Mesenteric fat pad (tissue), 1 donor: Measurements from ENCODE around the gene PROCA1. TPM values are rescaled to one million over a fixed set of nuclear protein-coding genes. Genes with fewer than 3 reads are reported as not detected.

Experiments
- DNase-seq: peaks from one replicate; pipeline ENCODE4 v3.0.0-alpha.2; 2020; ENCODE audit warnings: low spot score
- long read RNA-seq: library from polyadenylated mRNA; unstranded; transcript quantifications from one replicate; pipeline ENCODE4 v2.0.0, GENCODE V29; 2020
- total RNA-seq: library from RNA; stranded (reverse); fragmentation: NEBNext Ultra II Directional; extraction: Animal tissue kit (Norgen Biotek cat#: 25700); gene quantifications from one replicate; pipeline ENCODE4 v1.2.1, GENCODE V29; 2021
- donor health status: DM: yes; HTN: yes; CAD: no.

The PROCA1 gene
- total RNA-seq = 1.3 TPM
- long read RNA-seq, partial matches to known transcripts = 0 of 1 reads
- long read RNA-seq, other reads (novel, unspliced or antisense) = 1 of 1 reads

DNA sequence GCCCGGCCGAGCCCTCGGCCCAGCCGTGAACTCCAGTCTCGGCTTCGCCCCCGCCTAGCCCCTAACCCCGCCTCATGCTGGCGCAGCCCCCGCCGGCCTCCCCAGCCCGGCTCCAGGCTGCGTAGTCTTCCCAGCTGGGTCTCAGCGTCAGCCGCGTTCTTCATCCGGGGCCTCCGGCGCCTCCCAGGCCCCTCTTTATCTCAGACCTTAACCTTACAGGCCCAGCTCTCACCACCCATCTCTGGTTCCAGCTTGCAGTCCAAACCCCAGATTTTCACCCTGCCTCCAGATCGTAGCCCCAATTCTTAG is at the start of gene PROCA1:
Gene PROCA1, minus strand, starts transcription at position 166 of the 309 bp plus-strand sequence. CDS start 228 bp downstream, outside the sequence.
- no peak for DNase-seq

GRCh38 chr17:28760601-28761562 is 49.2 kb upstream of the PROCA1 start:
- peak; percentile 87 for DNase-seq

DNA sequence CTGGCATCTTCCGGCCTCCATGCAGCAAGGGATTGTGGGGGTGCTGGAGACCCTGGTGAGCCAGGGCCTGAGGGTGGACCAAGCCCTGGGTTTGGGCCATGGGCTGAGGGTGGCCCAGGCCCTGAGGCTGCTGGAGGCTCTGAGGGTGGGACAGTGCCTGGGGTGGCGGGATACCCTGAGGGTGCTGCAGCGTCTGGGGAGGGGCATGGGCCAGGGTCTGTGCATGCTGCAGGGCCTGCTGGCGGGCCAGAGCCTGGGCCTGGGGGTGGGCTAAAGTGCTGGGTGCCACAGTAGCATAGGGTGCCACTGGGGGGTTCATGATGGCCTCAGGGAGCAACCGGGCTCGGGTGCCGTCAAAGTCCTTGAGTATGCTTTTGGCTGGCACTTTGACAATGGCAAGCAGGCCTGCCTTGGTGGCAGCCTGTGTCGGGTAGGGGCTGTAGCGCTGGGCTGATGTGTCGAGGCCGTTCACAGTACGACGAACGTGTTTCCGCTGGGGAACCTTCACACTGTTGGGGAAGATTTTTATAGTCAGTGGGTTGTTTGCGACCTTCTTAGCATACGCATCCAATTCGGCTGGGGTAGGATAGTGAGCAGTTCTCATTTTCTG is 47.7 kb upstream of the PROCA1 start:
- DNase-seq = peak; percentile 78

DNA sequence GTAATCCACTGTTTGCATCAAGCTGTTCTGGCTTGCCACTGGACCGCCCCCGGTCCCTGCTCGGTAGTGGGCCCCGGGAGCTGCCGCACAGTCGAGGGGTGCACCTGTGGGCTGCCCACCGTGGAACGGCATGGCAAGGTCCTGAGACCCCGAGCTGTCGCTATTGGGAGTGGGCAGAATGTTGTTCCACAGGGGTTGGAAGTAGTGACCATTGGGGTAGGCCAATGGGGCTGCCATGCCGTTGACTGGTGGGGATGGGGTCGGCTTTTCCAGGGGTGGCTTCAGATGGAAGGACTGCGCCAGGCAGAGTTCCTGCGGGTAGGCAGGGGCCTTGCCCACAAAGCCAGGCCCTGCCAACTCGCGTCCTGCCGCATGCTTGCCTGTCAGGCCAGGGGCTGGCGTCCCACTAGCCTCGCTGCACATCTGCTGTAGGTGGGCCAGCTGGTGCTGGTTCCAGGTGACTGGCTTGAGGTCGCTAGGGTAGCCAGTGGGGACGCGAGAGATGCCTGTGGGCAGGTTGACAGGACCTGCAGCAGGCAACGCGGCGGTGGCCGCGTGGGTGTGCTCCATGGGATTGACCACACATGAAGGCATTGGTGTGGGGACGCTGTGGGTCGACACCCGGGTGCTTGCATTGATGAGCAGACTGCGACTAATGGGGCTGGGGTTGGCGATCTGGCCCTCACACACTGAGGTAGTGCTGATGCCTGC is 46.9 kb upstream of the PROCA1 start:
- peak; percentile 82 for DNase-seq

DNA sequence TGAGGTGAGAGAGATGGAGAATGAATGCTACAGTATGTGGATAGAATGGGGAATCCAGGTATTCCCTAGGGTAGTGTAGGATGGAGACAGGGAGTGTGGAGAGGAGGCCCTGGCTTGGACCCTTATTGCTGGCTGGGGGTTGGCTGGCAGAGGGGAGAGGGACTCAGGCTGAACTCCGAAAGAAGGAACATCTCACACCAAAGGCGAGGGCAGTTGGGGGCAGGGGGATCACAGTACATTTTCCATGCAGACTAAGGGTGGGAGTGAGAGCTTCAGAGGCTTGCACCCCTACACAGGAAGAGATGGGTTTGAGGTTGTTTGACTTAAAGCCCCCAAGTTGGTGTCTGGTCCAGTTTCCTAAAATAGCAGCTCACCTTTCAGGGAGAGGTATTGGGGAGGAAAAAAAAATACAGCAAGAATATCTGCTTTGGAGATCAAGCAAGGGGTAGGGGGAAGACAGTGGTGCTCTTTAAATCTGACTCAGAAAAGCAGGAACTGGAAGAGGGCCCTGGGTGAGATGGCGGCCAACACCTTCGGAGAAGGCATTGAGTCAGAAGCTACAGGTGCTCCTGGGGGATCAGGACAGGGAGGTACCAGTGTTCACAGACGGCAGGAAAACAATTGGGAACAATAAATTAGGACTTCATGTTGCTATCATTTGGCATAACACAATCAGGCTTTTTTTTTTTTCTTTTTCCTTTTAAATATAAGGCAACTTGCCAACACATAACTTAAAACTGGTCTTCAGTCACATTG is 44.5 kb upstream of the PROCA1 start:
- DNase-seq = no peak

GRCh38 chr17:28755486-28755885 is 43.8 kb upstream of the PROCA1 start:
- no peak for DNase-seq

GRCh38 chr17:28751600-28752366 is 40.1 kb upstream of the PROCA1 start:
- DNase-seq = no peak

DNA sequence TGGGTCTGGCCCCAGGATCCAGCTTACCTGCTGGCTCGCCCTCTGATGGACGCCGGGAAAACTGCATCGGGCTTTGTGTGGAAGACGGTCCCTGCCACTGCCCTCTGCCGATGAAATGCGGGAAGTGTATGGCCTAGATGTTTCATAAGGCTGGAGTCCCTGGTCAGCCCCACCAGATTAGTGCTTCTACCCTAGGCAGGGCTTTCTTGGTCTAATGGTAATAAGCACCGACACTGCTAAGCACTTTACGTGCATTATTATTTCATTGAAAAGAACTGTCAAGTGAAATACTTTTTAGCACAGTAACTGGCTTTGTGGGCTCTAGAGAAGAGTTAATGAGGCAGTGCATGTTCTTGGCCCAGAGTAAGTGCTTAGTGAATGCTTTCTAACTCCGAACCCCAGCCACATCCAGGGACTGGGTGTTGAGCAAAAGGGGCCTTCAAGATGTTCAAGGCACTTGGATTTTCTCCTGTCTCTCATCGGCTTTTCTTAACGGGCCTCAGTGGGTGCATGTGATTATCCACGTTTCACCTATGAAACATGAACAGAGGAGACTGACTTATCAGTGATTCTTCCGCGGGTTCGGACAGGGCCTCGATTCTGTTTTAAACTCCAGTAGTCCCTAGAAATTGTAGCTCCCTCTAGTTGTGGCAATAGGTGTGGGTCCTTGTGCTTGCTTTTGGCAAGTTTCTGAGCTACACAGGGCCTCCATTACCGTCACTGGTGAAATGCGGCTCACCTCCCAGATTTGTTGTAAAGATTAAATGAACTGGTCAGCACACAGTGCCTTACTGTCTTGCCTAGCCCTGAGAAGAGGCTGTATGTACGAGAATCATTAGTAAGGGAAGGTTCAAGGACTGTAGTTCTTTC is 38.7 kb upstream of the PROCA1 start:
- peak; percentile 95 for DNase-seq

DNA sequence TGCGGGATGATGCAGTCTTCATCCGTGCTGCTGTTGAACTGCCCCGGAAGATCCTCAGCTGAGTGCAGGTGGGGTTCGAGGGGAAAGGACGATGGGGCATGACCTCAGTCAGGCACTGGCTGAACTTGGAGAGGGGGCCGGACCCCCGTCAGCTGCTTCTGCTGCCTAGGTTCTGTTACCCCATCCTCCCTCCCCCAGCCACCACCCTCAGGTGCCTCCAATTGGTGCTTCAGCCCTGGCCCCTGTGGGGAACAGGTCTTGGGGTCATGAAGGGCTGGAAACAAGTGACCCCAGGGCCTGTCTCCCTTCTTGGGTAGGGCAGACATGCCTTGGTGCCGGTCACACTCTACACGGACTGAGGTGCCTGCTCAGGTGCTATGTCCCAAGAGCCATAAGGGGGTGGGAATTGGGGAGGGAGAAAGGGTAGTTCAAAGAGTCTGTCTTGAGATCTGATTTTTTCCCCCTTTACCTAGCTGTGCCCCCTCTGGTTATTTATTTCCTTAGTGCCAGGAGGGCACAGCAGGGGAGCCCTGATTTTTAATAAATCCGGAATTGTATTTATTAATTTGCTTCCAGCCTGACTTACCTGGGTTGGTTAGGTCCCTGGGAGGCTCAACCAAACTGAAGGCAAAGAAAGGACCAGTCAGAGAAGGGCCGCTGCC is 38.0 kb upstream of the PROCA1 start:
- DNase-seq = no peak

GRCh38 chr17:28748852-28749515 is 37.3 kb upstream of the PROCA1 start:
- no peak for DNase-seq

- DNase-seq = no peak
These were observed 36.4 kb upstream of the PROCA1 start for GRCh38 chr17:28747801-28748750.

GRCh38 chr17:28747051-28747691 is 35.5 kb upstream of the PROCA1 start:
- no peak for DNase-seq

GRCh38 chr17:28746611-28747050 is 34.9 kb upstream of the PROCA1 start:
- DNase-seq = no peak

GRCh38 chr17:28745786-28746411 is 34.2 kb upstream of the PROCA1 start:
- DNase-seq = no peak

GRCh38 chr17:28744972-28745785 is 33.5 kb upstream of the PROCA1 start:
- DNase-seq = no peak
